ENCODE results near the gene LENG1. TPM values are rescaled to one million over a fixed set of nuclear protein-coding genes. Genes with fewer than 3 reads are reported as not detected.

The LENG1 gene
- total RNA-seq, 4 donors from 2014 or later: 7.4 to 12.9 (median 10.4) TPM

DNA sequence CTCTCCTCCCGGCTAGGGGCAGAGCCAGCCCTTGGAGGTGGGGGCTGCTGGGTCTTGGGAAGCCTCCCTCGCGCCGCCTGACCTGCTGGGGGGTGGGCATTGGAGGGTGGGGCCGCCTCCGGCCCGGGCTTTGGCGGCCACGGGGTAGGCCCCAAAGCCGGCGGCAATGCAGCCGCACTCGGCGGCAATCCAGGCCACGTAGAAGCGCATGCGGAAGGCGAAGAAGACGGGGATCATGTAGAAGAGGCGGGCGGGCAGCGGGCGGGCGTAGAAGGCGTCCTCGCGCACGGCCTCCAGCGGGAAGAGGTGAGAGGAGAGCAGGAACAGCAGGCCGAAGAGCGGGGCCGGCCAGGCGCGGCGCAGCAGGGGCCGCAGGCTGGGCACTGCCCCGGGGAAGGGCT is 21.2 kb upstream of the LENG1 start:
- TF ChIP-seq POLR2A (IDR thresholded peaks at IDR 0.05) (no peak), EP300 (IDR thresholded peaks at IDR 0.05) (no peak)
- TF ChIP-seq, protein P1, sequence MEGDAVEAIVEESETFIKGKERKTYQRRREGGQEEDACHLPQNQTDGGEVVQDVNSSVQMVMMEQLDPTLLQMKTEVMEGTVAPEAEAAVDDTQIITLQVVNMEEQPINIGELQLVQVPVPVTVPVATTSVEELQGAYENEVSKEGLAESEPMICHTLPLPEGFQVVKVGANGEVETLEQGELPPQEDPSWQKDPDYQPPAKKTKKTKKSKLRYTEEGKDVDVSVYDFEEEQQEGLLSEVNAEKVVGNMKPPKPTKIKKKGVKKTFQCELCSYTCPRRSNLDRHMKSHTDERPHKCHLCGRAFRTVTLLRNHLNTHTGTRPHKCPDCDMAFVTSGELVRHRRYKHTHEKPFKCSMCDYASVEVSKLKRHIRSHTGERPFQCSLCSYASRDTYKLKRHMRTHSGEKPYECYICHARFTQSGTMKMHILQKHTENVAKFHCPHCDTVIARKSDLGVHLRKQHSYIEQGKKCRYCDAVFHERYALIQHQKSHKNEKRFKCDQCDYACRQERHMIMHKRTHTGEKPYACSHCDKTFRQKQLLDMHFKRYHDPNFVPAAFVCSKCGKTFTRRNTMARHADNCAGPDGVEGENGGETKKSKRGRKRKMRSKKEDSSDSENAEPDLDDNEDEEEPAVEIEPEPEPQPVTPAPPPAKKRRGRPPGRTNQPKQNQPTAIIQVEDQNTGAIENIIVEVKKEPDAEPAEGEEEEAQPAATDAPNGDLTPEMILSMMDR (IDR thresholded peaks at IDR 0.05): no peak
- H3K4me1 ChIP-seq: no peaks in the 10 kb centered on the region
- H3K9me3 ChIP-seq: no peaks in the 10 kb centered on the region
- WGBS, 2 donors: 93% methylated on average over 37 of the region's 37 CpGs
- no peak overlapping the region for H3K27ac ChIP-seq
- peaks cover 0 to 61% (median 0%) of the 10 kb centered on the region in 3 donors for H3K36me3 ChIP-seq
- DNase-seq (ENCODE audit: low spot score in 2 of 2): no peak
- H3K27me3 ChIP-seq: no peaks in the 10 kb centered on the region
- no peak overlapping the region for H3K4me3 ChIP-seq

DNA sequence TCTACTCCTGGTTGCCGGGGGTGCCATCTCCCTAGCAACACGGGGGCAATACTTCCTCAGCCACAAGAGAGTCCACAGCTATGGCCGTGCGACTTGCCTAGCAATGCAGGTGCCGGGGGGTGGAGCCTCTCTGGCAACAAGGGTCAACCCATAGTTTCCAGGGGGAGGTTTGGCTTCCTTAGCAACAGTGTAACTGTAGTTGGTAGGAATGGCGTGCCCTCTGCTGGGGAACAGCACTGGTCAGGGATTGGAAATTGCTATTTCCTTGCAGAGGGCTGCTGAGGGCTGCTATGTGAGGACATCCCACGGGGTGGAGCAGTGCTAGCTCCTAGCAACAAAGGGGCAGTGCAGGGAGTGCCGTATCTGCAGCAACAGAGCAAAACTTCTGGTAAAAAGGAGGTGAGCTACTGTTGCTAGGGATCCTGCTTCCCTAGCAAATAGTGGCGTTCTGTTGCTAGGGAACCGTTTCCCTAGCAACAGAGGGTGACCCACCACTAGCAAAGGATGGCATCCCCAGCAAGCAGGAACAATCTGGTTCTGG is 20.5 kb upstream of the LENG1 start:
- Histone ChIP-seq H3K27me3 (no peaks in the 10 kb centered on the region), H3K9me3 (no peaks in the 10 kb centered on the region), H3K27ac (no peak overlapping the region), H3K4me1 (no peaks in the 10 kb centered on the region), H3K36me3 (peaks cover 0 to 66% (median 0%) of the 10 kb centered on the region in 3 donors), H3K4me3 (no peak overlapping the region)
- WGBS, 2 donors: 33 to 41% methylated on average over 10 of the region's 10 CpGs
- DNase-seq (ENCODE audit: low spot score in 2 of 2): no peak
- TF ChIP-seq POLR2A (IDR thresholded peaks at IDR 0.05) (no peak), EP300 (IDR thresholded peaks at IDR 0.05) (no peak)
- TF ChIP-seq, protein P1 (IDR thresholded peaks at IDR 0.05): peak in 1 of 5 experiments; percentile 12

DNA sequence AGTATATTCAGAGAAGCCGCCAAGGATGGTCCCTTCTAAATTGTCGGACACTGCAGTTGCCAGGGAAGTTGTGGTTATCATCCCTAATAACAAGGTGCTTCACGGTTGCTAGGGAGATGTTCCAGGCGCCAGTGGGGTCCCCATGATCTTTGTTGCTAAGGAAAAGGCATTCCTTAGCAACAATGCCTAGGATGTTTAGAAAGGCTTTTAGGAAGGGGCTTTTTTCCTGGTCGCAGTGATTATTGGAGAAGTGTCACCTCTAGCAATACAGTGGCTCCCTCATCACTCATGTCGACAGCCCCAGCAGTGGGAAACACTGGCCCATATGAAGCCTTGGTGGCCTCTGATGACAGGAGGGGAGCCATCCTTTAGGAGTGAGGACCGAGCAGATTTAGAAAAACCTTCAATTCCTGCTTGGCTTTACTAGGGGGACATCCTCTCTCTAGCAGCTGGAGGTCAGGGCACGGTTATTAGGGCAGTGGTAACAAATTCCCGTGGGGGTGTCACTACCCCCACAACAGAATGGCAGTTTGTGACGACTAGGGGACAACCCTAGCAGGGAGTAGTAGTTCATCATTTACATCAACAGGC is 19.8 kb upstream of the LENG1 start:
- Histone ChIP-seq H3K36me3 (peaks cover 0 to 66% (median 0%) of the 10 kb centered on the region in 3 donors), H3K9me3 (no peaks in the 10 kb centered on the region), H3K4me1 (no peaks in the 10 kb centered on the region), H3K27me3 (no peaks in the 10 kb centered on the region), H3K27ac (no peak overlapping the region), H3K4me3 (no peak overlapping the region)
- DNase-seq (ENCODE audit: low spot score in 2 of 2): no peak
- WGBS, 2 donors: 74 to 84% methylated on average over 10 of the region's 10 CpGs
- TF ChIP-seq POLR2A (IDR thresholded peaks at IDR 0.05) (no peak), EP300 (IDR thresholded peaks at IDR 0.05) (no peak)
- TF ChIP-seq, protein P1 (IDR thresholded peaks at IDR 0.05): no peak

DNA sequence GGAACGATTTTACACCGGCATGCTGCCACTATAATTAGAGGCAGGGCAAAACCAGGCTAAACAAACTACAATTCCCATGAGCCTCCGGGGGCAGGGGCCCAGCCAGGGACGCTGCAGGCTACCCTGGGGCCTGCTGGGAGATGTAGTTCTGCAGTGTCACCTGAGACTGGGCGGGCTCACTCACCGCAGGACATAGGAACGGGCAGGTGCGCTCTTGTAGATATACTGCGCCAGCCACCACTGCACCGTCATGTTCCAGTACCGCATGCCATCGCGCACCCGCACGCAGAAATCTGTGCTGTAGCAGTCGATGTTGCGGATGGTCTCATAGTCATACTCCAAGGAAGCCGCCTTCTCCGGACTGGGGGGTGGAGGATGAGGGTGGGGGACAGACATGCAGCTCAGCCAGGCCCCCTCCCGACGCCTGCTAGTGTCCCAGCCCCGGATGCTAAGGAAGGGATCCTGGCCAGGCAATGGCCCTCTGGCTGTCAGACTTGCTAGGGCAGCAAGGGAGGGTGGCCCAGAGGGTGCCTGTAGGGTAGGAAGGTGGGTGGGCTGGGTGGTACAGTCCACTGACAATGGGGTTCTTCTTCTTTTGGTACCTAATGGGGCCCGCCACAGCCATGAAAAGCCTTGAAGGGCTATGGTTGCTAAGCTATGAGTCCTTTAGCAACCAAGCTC is 19.2 kb upstream of the LENG1 start:
- WGBS, 2 donors: 71 to 76% methylated on average over 21 to 23 of the region's 23 CpGs
- no peak for DNase-seq (ENCODE audit: low spot score in 2 of 2)
- H3K9me3 ChIP-seq: no peaks in the 10 kb centered on the region
- peaks cover 0 to 65% (median 0%) of the 10 kb centered on the region in 3 donors for H3K36me3 ChIP-seq
- no peaks in the 10 kb centered on the region for H3K4me1 ChIP-seq
- no peak for TF ChIP-seq EP300 (IDR thresholded peaks at IDR 0.05)
- TF ChIP-seq POLR2A (IDR thresholded peaks at IDR 0.05): no peak
- TF ChIP-seq, protein P1 (IDR thresholded peaks at IDR 0.05): no peak
- no peak overlapping the region for H3K4me3 ChIP-seq
- no peak overlapping the region for H3K27ac ChIP-seq
- no peaks in the 10 kb centered on the region for H3K27me3 ChIP-seq
